ENCODE measurements around the gene BCL11B.

The BCL11B gene

DNA sequence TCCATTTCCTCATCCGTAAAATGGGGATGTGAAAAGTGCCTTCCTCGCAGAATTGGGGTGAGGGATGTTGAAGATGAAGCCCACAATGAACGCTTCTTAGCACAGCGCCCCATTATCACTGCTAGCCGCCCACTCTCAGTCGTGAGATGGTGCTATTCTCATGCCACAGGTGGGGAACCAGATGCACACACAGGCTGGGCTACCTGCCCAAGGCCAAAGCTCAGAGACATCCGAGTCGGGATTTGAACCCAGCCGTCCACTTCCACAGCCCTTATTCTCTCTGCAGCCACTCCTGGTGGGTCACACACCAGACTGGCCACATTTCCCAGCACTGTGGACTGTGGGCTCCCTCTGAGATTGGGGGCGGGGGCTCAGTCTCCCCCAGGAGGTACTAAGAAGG, 55.8 kb downstream of the BCL11B start:
- DNase-seq, result no peak

DNA sequence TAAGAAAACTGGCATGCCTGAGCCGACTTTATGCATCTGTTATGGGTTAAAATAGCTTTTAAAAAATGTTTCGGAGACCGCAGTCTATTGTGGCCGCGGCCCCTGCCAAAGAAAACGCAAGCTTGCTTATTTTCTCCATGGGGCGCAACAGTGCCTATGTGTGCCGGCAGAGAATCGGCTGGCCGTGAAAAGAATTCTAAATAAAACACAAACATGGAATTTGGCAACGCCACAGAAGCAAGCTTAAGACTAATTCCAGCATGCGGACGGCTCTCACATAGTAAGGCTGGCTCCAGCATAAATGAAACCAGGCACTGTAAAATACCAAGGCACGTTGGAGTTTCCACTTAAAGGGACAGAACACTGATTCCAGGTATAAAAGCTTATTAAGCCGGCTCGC, 56.7 kb downstream of the BCL11B start:
- no peak for DNase-seq

- no peak for DNase-seq
These were observed 57.3 kb downstream of the BCL11B start for GRCh38 chr14:99214701-99215100.

- no peak for DNase-seq
These were observed 58.4 kb downstream of the BCL11B start for GRCh38 chr14:99213527-99213971.

- no peak for DNase-seq
These were observed 58.9 kb downstream of the BCL11B start for GRCh38 chr14:99213101-99213500.

GRCh38 chr14:99212646-99213045, 59.4 kb downstream of the BCL11B start:
- DNase-seq, result no peak

DNA sequence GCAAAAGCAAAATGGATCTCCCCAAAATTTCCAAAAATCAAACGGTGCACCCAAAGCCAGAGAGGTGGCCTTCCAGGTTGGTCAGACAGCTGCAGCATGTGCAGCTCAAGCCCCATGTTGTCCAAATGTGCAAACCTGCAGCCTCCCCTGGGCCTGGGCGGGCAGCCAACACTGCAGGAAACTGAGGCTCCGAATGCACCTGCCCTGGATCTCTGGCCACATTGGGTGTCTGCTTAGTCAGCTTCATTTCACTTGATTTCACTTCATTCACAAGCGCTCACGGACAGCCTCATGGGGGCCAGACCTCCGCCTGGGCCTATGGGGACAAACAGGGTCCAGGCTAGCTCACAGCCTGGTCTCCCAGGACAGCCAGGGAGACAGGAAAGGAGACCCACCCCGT, 59.8 kb downstream of the BCL11B start:
- no peak for DNase-seq

- no peak for DNase-seq
These were observed 60.6 kb downstream of the BCL11B start for GRCh38 chr14:99211410-99211809.

- DNase-seq, result no peak
These were observed 61.7 kb downstream of the BCL11B start for GRCh38 chr14:99210333-99210732.

DNA sequence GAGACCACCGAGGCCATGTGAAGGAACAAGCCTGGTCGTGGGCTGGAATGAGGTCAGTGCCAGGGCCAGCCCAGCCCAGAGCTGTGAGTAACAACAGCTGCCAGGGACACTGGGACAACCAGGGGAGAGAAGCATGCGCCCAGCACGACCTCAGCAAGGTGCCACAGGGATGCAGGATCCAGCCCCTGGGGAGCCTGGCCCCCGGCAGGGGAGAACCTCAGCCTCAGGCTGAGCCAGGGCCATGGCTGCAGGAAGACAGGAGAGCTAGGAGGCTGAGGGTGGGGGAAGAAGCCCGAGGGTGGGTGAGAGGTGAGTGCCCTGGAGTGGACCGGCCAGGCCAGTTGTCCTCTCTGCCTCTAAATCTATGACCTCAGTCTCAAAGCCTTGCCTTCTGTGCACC, 62.6 kb downstream of the BCL11B start:
- DNase-seq, result no peak

DNA sequence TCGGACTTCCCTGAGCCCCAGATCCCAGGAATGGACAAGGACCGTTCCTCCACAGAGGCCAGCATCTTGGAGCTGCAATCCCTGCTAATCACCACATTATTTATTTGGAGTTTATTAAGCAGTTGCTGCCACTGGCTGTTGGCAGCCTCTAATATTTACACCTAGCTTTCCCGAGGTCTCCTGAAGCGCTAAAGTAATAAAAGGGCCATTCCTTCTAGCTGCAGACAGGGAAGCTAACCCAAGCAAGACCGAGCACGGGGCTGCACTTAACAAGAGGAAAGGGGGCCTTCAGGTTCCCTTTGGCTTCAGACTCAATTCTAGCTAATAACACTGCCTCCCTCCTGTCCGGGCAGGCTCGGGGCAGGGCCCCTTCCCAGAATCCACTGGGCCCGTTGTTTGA, 63.7 kb downstream of the BCL11B start:
- DNase-seq, result no peak

GRCh38 chr14:99207456-99207855, 64.5 kb downstream of the BCL11B start:
- no peak for DNase-seq

DNA sequence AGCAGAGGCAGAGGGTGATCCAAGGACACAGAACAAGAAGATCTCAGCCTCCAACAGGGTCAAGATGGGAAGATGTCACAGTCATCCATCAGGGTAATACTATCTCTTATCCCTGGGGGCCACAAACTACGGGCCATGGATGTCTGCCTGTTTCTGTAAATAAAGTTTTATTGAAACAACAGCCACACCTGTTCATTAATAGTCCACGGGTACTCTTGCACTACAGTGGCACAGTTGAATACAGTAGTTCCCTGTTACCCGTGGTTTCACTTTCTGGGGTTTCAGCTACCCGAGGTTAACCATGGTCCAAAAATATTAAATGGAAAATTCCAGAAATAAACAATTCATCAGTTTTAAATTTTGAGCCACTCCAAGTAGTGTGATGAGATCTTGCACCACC, 65.9 kb downstream of the BCL11B start:
- DNase-seq, result no peak

- no peak for DNase-seq
These were observed 66.8 kb downstream of the BCL11B start for GRCh38 chr14:99205086-99205688.

DNA sequence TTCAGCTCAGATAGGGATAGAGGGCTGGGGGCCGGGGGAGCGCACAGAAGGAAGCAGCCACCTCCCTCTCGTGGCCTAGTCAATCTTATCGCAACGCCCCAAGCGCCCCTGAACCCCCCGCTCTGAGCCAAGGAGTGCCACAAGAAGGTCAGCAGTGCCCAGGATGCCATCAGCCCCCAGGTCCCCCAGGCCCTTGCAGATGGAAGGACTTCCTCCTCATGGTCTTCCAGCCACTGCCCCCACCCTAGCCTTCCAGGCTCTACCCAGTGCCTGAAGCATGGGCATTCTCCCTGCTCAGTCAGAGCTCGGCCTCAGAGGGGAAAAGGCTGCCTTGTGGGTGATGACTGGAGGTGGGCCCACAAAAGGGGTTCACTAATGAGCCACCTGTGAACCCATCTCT, 68.2 kb downstream of the BCL11B start:
- no peak for DNase-seq

DNA sequence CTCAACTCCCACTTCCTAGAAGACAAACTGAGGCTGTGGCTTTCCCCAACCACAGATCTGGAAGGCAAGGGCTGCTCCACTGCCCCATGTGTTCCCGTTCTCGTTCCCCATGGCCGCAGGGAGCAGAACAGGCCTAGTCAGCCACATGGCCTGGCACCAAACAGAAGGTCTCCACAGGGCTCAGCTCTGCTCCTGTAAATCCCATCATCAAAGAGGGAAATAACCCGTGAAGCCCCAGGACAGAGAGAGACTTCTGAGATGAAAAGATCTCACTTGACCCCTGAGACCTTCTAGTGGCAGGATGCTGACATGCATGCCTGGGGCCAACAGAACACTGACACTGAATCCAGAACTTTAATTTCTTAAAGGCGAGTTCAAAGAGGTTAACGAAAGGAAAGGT, 68.9 kb downstream of the BCL11B start:
- no peak for DNase-seq

GRCh38 chr14:99202516-99202915, 69.5 kb downstream of the BCL11B start:
- DNase-seq, result no peak

DNA sequence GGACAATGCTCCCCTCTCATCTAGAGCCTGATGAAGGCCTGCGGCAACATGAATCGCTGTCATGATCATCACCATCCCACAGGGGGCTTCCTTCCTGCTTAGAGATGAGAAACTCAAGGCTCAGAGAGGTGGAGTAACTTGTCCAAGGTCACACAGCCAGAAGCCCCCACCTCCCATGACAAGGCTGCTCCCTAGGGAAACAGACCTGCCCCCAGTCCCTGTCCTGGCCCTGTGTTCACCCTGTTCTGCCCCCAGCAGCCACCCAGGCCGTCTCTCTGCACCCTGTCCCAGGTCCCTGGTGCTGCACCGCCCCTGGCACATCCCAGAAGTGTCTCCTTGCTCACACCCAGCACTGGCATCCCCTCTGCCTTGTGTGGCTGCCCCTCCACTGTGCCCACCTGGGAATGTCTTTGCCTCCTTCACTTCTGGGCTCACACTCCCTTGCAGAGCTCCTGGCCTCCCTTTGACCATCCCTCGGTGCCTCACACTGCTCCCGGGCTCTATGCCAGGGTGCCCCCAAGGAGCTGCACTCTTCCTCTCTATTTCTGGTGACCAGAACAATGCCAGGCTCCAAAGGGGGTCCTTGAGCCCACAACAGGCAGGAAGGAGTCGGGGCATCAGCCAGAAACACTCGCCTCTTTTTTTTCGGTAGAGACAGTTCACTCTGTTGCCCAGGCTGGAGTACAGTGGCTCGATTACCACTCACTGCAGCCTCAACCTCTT, 70.5 kb downstream of the BCL11B start:
- no peak for DNase-seq

DNA sequence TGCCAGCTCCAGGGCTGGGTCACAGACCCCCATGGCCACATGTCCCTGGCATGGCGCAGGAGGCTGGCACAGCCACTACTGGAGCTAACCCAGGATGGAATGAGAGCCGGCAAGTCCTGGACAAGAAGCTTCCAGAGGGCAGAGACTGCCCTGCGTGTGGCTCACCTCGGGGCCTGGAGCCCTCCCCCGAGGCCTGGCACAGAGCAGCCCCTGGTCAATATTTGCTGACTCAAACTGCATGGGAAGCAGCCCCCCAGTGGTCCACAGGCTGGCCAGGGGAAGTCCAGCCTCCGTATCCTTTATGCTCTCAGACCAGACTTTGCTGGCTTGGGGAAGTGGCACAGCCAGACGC, 71.4 kb downstream of the BCL11B start:
- no peak for DNase-seq

DNA sequence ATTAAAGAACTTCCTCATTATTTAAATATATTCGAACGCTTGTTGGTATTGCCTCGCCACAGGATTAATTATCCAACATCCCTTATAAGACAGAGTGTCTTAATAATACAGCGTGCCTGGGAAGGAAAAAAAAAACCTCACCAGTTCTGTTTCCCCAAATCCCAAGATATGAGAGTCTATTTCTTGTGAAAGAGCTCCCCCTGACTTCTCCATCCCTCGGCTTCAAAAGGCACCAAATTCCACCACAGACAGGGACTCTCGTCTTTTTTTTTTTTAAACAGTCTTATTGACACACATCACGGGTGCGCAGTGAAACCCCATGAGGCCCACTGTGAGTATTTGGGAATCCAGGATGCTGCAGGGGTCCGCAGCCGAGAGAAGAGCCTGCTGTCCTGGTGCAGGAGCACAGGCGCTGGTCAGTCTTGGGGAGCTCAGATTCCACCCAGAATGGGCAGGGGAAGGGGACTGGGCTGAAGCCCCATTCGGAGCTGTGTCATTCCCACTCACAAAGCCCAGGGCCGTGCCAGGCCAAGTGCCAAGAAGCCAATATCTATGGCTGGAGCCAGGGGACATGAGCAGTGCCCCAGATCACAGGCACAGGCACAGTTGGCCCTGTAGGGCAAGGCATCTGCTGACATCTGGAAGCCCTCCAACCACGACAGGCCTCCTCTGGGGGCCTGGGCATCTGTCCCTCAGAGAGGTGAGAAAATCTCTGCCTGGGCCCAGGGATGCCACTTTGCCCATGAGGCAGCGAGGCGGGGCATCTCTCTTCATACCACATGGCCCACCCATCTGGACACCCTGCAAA, 71.9 kb downstream of the BCL11B start:
- DNase-seq, result no peak

GRCh38 chr14:99198746-99199502, 73.1 kb downstream of the BCL11B start:
- DNase-seq, result no peak

DNA sequence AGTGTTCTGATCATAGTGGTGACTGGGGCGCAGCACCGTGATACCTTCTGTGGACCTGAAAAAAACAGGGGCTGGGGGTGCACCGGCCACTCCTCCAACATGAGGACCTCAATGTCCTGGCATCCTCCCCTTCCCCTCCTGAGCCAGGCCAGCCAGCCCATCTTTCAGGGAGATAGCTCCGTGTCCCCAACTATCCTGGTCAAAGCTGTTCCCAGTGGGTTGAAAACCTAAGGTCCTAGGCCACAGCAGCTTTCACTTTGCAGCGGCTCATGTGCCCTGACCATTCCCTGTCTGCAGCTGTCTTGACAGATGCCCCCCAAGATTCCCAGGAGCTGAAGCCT, 75.7 kb downstream of the BCL11B start:
- no peak for DNase-seq

DNA sequence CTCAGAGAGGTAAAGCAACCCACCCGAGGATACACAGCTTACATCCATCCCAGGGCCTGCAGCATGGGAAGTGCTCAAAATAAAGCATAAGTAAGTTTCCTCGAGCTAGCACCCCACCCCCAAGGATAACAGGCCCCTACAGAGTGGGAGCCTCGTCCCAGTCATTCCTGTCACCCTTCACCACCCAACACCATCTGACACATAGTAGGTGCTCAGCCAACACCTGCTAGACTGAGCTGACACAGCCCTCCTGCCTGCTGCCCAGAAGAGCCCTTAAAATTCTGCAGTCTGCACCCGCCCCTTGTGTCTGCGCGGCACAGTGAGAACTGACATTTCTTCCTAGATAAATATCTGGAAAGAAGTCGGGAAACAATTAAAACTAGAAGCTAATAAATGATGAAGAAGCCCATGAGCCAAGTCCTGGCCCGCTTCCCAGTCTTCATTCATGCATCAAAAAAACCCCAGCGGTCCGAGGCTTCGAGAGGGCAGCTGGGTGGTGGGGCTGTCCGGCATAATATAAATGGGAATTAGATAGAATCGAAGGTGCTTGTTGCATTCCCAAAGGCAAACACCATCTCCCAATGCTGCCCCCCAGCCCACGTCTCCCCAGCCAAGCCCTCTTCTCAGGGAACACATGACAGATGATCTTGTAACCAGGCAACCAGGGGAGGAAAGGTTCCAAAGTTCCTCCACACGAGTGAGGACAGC, 76.2 kb downstream of the BCL11B start:
- DNase-seq, result peak; percentile 93
